Gastrocnemius medialis (tissue), 4 donors: ENCODE measurements around the gene DNAJB6. TPM values are rescaled to one million over a fixed set of nuclear protein-coding genes. Genes with fewer than 3 reads are reported as not detected.

Experiments used
- ATAC-seq, 2 donors: fragments of 150-250 bp; one replicate each; pipeline ENCODE4 v1.9.1; 2016
- DNase-seq, 2 donors: peaks; one replicate each; pipeline ENCODE4 v3.0.0-alpha.2; 2019
- H3K27ac ChIP-seq, 4 donors: fragments of 200-600 bp; sonication (generic); 1 replicate in 1 of 4; 2 replicates in 3 of 4; pipeline ENCODE4 v1.5.1; 2016 to 2018; ENCODE audit warnings: mild to moderate bottlenecking in 2 of 4, moderate library complexity in 1 of 4
- H3K27me3 ChIP-seq, 3 donors: fragments of 200-600 bp; sonication (generic) in 2 of 3; 1 replicate in 1 of 3; 2 replicates in 2 of 3; pipeline versions ENCODE4 v1.5.1 to v1.6.0; 2016 to 2019; ENCODE audit warnings: mild to moderate bottlenecking in 1 of 3, moderate library complexity in 1 of 3
- H3K36me3 ChIP-seq, 2 donors: fragments of 200-600 bp; sonication (generic) in 1 of 2; one replicate each; pipeline ENCODE4 v1.5.1; 2017 to 2018
- H3K4me1 ChIP-seq, 2 donors: fragments of 200-600 bp; sonication (generic) in 1 of 2; one replicate each; pipeline ENCODE4 v1.5.1; 2016 to 2017; ENCODE audit warnings: mild to moderate bottlenecking in 2 of 2
- H3K4me3 ChIP-seq, 4 donors: fragments of 200-600 bp; sonication (generic) in 3 of 4; 1 replicate in 1 of 4; 2 replicates in 3 of 4; pipeline ENCODE4 v1.5.1; 2016 to 2019; ENCODE audit warnings: mild to moderate bottlenecking in 2 of 4
- H3K9me3 ChIP-seq, 3 donors: fragments of 200-600 bp; sonication (generic) in 2 of 3; 1 replicate in 1 of 3; 2 replicates in 2 of 3; pipeline ENCODE4 v1.5.1; 2016 to 2019
- CTCF ChIP-seq, 5 experiments: fragments of 450-650 bp in 3 of 5; fragments of 200-600 bp in 2 of 5; sonication (generic) in 2 of 5; IDR thresholded peaks in 4 of 5; conservative IDR thresholded peaks in 1 of 5; 1 replicate in 4 of 5; 2 replicates in 1 of 5; pipeline ENCODE4 v1.5.1; 2016 to 2019; ENCODE audit warnings: antibody characterized with exemption in 5 of 5, mild to moderate bottlenecking in 3 of 5, moderate library complexity in 3 of 5
- POLR2A ChIP-seq, 2 donors: fragments of 450-650 bp; IDR thresholded peaks; one replicate each; pipeline ENCODE4 v1.6.1; 2017; ENCODE audit warnings: antibody characterized with exemption in 2 of 2, mild to moderate bottlenecking in 2 of 2, moderate library complexity in 2 of 2
- in situ Hi-C, 4 donors: fragments of 200-750 bp; cut with MboI; loops; one replicate each; pipeline versions ENCODE4 v1.15.0 to v1.8.0; 2017; ENCODE audit warnings: low sequenced_read_pairs in 4 of 4
- intact Hi-C: fragments of 100-400 bp; cut with DNase I; formaldehyde crosslinking; loops from one replicate; pipeline ENCODE4 v1.15.1; 2023; ENCODE audit warnings: low total_unique reads
- total RNA-seq, 4 donors: library from RNA; depleted of rRNA; stranded (reverse); fragments of >200 nt; gene quantifications; one replicate each; pipeline versions ENCODE4 v1.1.0 to v1.2.3, GENCODE V29; 2016

Gene DNAJB6
- total RNA-seq, 4 donors from 2014 or later, result 130 to 269 (median 188) TPM

DNA sequence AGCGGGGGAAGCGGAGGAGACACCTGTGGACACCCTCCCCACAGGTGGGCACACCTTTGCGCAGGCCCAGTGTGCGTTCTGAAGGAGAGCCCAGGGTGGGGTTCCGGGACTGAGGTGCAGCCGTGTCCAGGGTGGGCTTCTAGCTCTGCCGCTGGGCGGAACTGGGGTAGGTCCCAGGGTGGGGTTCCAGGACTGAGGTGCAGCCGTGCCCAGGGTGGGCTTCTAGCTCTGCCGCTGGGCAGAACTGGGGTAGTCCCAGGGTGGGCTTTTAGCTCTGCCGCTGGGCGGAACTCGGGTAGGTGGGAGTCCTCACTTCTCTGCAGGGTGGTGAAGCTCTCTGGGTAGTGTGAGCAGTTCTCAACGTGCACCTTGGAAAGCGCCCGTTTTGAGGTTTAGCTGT, 78.7 kb downstream of the DNAJB6 start:
- TF ChIP-seq CTCF (IDR thresholded peaks at IDR 0.05 in 4 of 5, conservative IDR thresholded peaks at IDR 0.05 in 1 of 5) (no peak), POLR2A (IDR thresholded peaks at IDR 0.05) (no peak)
- no peaks in the 10 kb centered on the region for H3K9me3 ChIP-seq
- no peak overlapping the region for H3K4me3 ChIP-seq
- intact Hi-C loops (no loop called here), in situ Hi-C loops (loop anchor here in 1 of 4 donors (25.0 kb wide), 1 partner anchor 153 kb away; no protein-coding TSS in a partner anchor)
- H3K27ac ChIP-seq, result no peak overlapping the region
- H3K36me3 ChIP-seq, result peaks cover 0 to 28% of the 10 kb centered on the region in 2 donors
- H3K27me3 ChIP-seq, result no peaks in the 10 kb centered on the region
- no peak for ATAC-seq
- no peak for DNase-seq
- no peaks in the 10 kb centered on the region for H3K4me1 ChIP-seq

- no peak for TF ChIP-seq CTCF (IDR thresholded peaks at IDR 0.05 in 4 of 5, conservative IDR thresholded peaks at IDR 0.05 in 1 of 5)
- TF ChIP-seq POLR2A (IDR thresholded peaks at IDR 0.05), result no peak
- intact Hi-C loops (no loop called here), in situ Hi-C loops (loop anchor here in 1 of 4 donors (25.0 kb wide), 1 partner anchor 154 kb away; no protein-coding TSS in a partner anchor)
- H3K9me3 ChIP-seq, result no peaks in the 10 kb centered on the region
- H3K36me3 ChIP-seq, result peaks cover 0 to 22% of the 10 kb centered on the region in 2 donors
- H3K4me1 ChIP-seq, result no peaks in the 10 kb centered on the region
- H3K4me3 ChIP-seq, result no peak overlapping the region
- no peak for ATAC-seq
- H3K27me3 ChIP-seq, result no peaks in the 10 kb centered on the region
- no peak overlapping the region for H3K27ac ChIP-seq
- no peak for DNase-seq
Measured at GRCh38 chr7:157416011-157416410, 79.2 kb downstream of the DNAJB6 start.

DNA sequence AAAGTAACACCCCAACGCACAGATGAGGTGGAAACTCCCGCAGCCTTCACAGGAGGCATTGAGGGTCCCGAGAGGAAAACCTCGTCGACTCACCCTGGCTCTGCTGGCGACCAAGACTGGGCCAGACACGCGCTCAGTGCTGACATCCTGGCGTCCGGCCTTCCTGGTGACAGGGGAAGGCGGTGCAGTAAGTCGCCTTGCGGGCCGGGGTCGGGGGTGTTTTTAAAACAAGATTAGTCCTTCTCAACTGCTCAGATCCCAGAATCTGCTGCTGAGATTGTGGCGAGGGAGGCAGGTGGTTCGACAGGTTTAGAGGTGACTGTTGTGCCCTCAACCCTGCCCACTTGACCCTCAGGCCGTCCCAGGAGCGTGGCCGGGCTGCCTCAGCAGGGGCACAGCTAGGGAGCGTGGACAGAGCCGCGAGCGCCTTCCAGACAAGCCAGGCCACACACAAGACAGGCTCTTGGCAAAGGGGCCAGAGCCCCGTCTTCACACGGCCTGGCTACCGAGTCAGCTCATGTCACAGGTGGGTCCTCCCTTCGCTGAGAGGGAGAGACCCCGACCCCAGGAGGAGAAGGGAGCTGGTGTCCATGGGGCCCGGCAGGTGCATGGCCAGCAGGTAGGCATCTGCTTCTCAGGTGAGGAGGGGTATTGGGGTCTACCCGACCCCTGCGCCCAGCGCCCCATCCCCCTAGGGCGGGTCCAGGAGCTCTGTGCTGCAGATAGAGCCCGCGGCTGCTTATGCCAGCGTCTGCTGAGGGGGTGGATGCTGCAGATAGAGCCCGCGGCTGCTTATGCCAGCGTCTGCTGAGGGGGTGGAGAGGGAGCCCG, 81.6 kb downstream of the DNAJB6 start:
- intact Hi-C loops (no loop called here), in situ Hi-C loops (loop anchor here in 1 of 4 donors (25.0 kb wide), 1 partner anchor 156 kb away; no protein-coding TSS in a partner anchor)
- DNase-seq, result no peak
- peaks cover 0 to 34% of the 10 kb centered on the region in 2 donors for H3K36me3 ChIP-seq
- no peaks in the 10 kb centered on the region for H3K9me3 ChIP-seq
- H3K27me3 ChIP-seq, result no peaks in the 10 kb centered on the region
- H3K4me1 ChIP-seq, result no peaks in the 10 kb centered on the region
- no peak for ATAC-seq
- no peak overlapping the region for H3K27ac ChIP-seq
- no peak overlapping the region for H3K4me3 ChIP-seq
- TF ChIP-seq CTCF (IDR thresholded peaks at IDR 0.05 in 4 of 5, conservative IDR thresholded peaks at IDR 0.05 in 1 of 5), result no peak
- TF ChIP-seq POLR2A (IDR thresholded peaks at IDR 0.05), result no peak

DNA sequence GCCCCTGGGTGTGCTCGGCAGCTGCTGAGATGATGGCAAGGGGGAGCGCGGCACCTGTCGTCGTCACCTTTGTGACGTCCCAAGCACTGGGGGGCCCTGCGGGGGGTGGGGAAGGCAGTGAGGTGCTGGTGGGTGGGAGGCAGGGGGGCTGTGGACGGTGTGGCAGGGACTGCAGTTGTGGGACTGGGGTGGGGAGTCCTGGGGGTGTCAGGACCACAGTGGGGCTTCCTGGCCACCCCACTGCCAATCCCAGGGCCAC, 82.2 kb downstream of the DNAJB6 start:
- Histone ChIP-seq H3K4me3 (no peak overlapping the region), H3K36me3 (peaks cover 0 to 34% of the 10 kb centered on the region in 2 donors), H3K27me3 (no peaks in the 10 kb centered on the region), H3K9me3 (no peaks in the 10 kb centered on the region), H3K4me1 (peaks cover 0 to 3% of the 10 kb centered on the region in 2 donors), H3K27ac (no peak overlapping the region)
- intact Hi-C loops (no loop called here), in situ Hi-C loops (loop anchor here in 1 of 4 donors (25.0 kb wide), 1 partner anchor 157 kb away; no protein-coding TSS in a partner anchor)
- DNase-seq (no peak), ATAC-seq (no peak)
- TF ChIP-seq POLR2A (IDR thresholded peaks at IDR 0.05) (no peak), CTCF (IDR thresholded peaks at IDR 0.05 in 4 of 5, conservative IDR thresholded peaks at IDR 0.05 in 1 of 5) (no peak)
